Measurements from ENCODE around the gene THRB. TPM values are rescaled to one million over a fixed set of nuclear protein-coding genes. Genes with fewer than 3 reads are reported as not detected.

Gene THRB
- total RNA-seq, 3 donors from 2014 or later = 29.8 to 40.2 (median 39.2) TPM

GRCh38 chr3:24086206-24086605 is 408.4 kb downstream of the THRB start:
- Histone ChIP-seq H3K36me3 (no peaks in the 10 kb centered on the region), H3K4me3 (no peak overlapping the region), H3K27ac (no peak overlapping the region)

GRCh38 chr3:24072193-24072592 is 422.5 kb downstream of the THRB start:
- no peak for TF ChIP-seq POLR2AphosphoS5 (IDR thresholded peaks at IDR 0.05)
- no peak for TF ChIP-seq CTCF (IDR thresholded peaks at IDR 0.05)
- TF ChIP-seq POLR2A (IDR thresholded peaks at IDR 0.05) = no peak

More at GRCh38 chr3:24086206-24086605, 408.4 kb downstream of the THRB start:
- H3K9me3 ChIP-seq = no peaks in the 10 kb centered on the region
- H3K4me1 ChIP-seq = no peaks in the 10 kb centered on the region
- DNase-seq (ENCODE audit: low spot score in 2 of 2) = no peak
- no peak for TF ChIP-seq POLR2A (IDR thresholded peaks at IDR 0.05)
- TF ChIP-seq POLR2AphosphoS5 (IDR thresholded peaks at IDR 0.05) = no peak
- no peak for TF ChIP-seq CTCF (IDR thresholded peaks at IDR 0.05)
- intact Hi-C loops (cut with DNase I; ENCODE audit: low total_unique reads) = no loop called here
- H3K27me3 ChIP-seq = no peaks in the 10 kb centered on the region

GRCh38 chr3:24069045-24069444 is 425.6 kb downstream of the THRB start:
- H3K27me3 ChIP-seq = no peaks in the 10 kb centered on the region
- no peak for DNase-seq (ENCODE audit: low spot score in 2 of 2)
- H3K4me1 ChIP-seq = no peaks in the 10 kb centered on the region
- TF ChIP-seq POLR2A (IDR thresholded peaks at IDR 0.05) (no peak), POLR2AphosphoS5 (IDR thresholded peaks at IDR 0.05) (no peak), CTCF (IDR thresholded peaks at IDR 0.05) (no peak)
- no peak overlapping the region for H3K4me3 ChIP-seq
- no peaks in the 10 kb centered on the region for H3K9me3 ChIP-seq
- H3K27ac ChIP-seq = no peak overlapping the region
- intact Hi-C loops (cut with DNase I; ENCODE audit: low total_unique reads) = no loop called here
- H3K36me3 ChIP-seq = no peaks in the 10 kb centered on the region

More at GRCh38 chr3:24072193-24072592, 422.5 kb downstream of the THRB start:
- no peaks in the 10 kb centered on the region for H3K4me1 ChIP-seq
- no peaks in the 10 kb centered on the region for H3K27me3 ChIP-seq
- no peaks in the 10 kb centered on the region for H3K36me3 ChIP-seq
- no peak overlapping the region for H3K4me3 ChIP-seq
- no peak overlapping the region for H3K27ac ChIP-seq
- H3K9me3 ChIP-seq = peaks cover 0 to 2% of the 10 kb centered on the region in 2 donors
- intact Hi-C loops (cut with DNase I; ENCODE audit: low total_unique reads) = no loop called here
- DNase-seq (ENCODE audit: low spot score in 2 of 2) = no peak

- DNase-seq (ENCODE audit: low spot score in 2 of 2) = no peak
- Histone ChIP-seq H3K9me3 (no peaks in the 10 kb centered on the region), H3K27ac (no peak overlapping the region), H3K36me3 (no peaks in the 10 kb centered on the region), H3K27me3 (no peaks in the 10 kb centered on the region), H3K4me3 (no peak overlapping the region), H3K4me1 (no peaks in the 10 kb centered on the region)
- TF ChIP-seq CTCF (IDR thresholded peaks at IDR 0.05) (no peak), POLR2AphosphoS5 (IDR thresholded peaks at IDR 0.05) (no peak), POLR2A (IDR thresholded peaks at IDR 0.05) (no peak)
- intact Hi-C loops (cut with DNase I; ENCODE audit: low total_unique reads) = no loop called here
Measured at GRCh38 chr3:24067483-24067882, 427.2 kb downstream of the THRB start.
